ENCODE measurements around the gene SDCBP2. TPM values are rescaled to one million over a fixed set of nuclear protein-coding genes. Genes with fewer than 3 reads are reported as not detected.

Gene SDCBP2
- polyA plus RNA-seq, 1 of the 3 experiments (the other 2 are of a cell fraction) = 3.0 TPM

DNA sequence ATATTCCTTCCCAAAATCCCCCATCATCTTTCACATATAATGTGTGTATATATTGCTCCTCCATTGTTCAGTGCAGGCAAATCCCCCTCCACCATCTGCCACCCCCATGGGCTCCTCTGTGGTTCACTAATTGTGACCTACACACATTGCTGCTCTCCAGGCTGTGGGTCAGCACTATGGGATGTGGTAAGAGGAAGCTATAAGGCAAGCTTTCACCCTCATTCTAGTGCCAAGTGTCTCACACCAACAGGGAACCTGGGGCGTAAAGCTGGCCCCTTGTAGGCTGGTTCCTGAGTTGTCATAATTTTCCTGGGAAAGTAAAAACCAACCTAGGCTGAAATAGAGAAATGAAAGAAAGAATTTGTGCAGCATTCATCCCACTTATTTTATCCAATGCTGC lies 47.1 kb upstream of the SDCBP2 start:
- Histone ChIP-seq H2AFZ (ENCODE audit: low read depth) (no peak overlapping the region), H4K20me1 (ENCODE audit: insufficient read depth) (peaks cover 62% of the 10 kb centered on the region), H3K4me1 (ENCODE audit: control insufficient read depth in 1 of 2, insufficient read depth in 2 of 2, low read depth in 1 of 2, low read length in 1 of 2) (peaks cover 12 to 13% of the 10 kb centered on the region in 2 experiments; a peak in 3 of 4 replicates), H3K9me3 (no peaks in the 10 kb centered on the region), H3K9me2 (no peaks in the 10 kb centered on the region), H3K27me3 (ENCODE audit: insufficient read depth) (no peaks in the 10 kb centered on the region), H3K79me2 (ENCODE audit: insufficient read depth) (peaks cover 90% of the 10 kb centered on the region), H3K36me3 (replicated peaks in 1 of 2; ENCODE audit: control insufficient read depth in 1 of 2, insufficient read depth in 2 of 2, low read length in 1 of 2) (peaks cover 23 to 36% of the 10 kb centered on the region in 2 experiments), H3K9ac (no peak overlapping the region), H3K4me3 (ENCODE audit: low read depth in 2 of 2, low read length in 1 of 2) (no peak overlapping the region), H3F3A (replicated peaks; ENCODE audit: insufficient read depth) (no peaks in the 10 kb centered on the region), H3K4me2 (peak overlapping the region; percentile 30; the same call in 1 of the 2 replicates), H3K27ac (ENCODE audit: low read depth in 2 of 2, low read length in 1 of 2) (peak overlapping the region in 1 of 2 experiments; percentile 51; a peak in 2 of 4 replicates)
- TF ChIP-seq JUND (IDR thresholded peaks at IDR 0.05) (no peak), RXRA (IDR thresholded peaks at IDR 0.05; ENCODE audit: borderline replicate concordance, low read depth) (no peak), FOXJ3 (CRISPR knock-in tag; IDR thresholded peaks at IDR 0.05) (no peak)
- DNase-seq = no peak
- ChIA-PET POLR2A (no interaction called here), CTCF (no interaction called here)
- WGBS (ENCODE audit: low lambda C conversion rate) = 100% methylated on average over 1 of the region's 1 CpG

DNA sequence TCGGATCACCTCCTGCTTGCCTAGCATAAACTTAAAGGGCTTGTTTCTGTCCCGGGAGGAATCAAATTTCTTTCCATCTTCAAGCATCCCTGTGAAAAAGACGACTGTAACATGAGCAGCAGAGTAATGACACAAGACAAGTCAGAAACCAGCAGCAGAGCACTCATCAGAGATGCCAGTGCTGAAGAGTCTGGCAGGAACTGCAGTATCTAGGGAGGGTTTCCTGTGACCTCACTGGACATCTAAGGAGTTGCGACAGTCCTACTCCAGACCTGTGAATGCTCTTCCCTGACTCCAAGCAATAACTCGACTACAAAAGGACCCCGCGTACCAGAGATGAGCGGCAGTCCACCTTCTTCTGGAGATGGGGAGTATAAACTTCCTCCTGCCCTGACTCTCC lies 46.6 kb upstream of the SDCBP2 start:
- H3K4me2 ChIP-seq = peak overlapping the region; percentile 30; the same call in 1 of the 2 replicates
- WGBS (ENCODE audit: low lambda C conversion rate) = 65% methylated on average over 8 of the region's 8 CpGs
- ChIA-PET POLR2A (no interaction called here), CTCF (no interaction called here)
- peak overlapping the region in 1 of 2 experiments; percentile 51; a peak in 2 of 4 replicates for H3K27ac ChIP-seq (ENCODE audit: low read depth in 2 of 2, low read length in 1 of 2)
- H3K27me3 ChIP-seq (ENCODE audit: insufficient read depth) = no peaks in the 10 kb centered on the region
- DNase-seq = no peak
- peaks cover 12 to 13% of the 10 kb centered on the region in 2 experiments; a peak in 2 of 4 replicates for H3K4me1 ChIP-seq (ENCODE audit: control insufficient read depth in 1 of 2, insufficient read depth in 2 of 2, low read depth in 1 of 2, low read length in 1 of 2)
- H3K9me3 ChIP-seq = no peaks in the 10 kb centered on the region
- H2AFZ ChIP-seq (ENCODE audit: low read depth) = no peak overlapping the region
- no peaks in the 10 kb centered on the region for H3K9me2 ChIP-seq
- no peak overlapping the region for H3K4me3 ChIP-seq (ENCODE audit: low read depth in 2 of 2, low read length in 1 of 2)
- peaks cover 85% of the 10 kb centered on the region for H3K79me2 ChIP-seq (ENCODE audit: insufficient read depth)
- TF ChIP-seq SIN3A (IDR thresholded peaks at IDR 0.05; ENCODE audit: borderline replicate concordance, low read depth, low read length) (0 out of 2 replicates have a peak, but pooled peaks have one; percentile 29), GABPA (IDR thresholded peaks at IDR 0.05; ENCODE audit: low read depth) (peak; percentile 41; the same call in 1 of the 2 replicates), GATA2 (CRISPR knock-in tag; IDR thresholded peaks at IDR 0.05) (no peak), TCF12 (IDR thresholded peaks at IDR 0.05) (no peak)
- TF ChIP-seq, protein P1, sequence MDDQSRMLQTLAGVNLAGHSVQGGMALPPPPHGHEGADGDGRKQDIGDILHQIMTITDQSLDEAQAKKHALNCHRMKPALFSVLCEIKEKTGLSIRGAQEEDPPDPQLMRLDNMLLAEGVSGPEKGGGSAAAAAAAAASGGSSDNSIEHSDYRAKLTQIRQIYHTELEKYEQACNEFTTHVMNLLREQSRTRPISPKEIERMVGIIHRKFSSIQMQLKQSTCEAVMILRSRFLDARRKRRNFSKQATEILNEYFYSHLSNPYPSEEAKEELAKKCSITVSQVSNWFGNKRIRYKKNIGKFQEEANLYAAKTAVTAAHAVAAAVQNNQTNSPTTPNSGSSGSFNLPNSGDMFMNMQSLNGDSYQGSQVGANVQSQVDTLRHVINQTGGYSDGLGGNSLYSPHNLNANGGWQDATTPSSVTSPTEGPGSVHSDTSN (IDR thresholded peaks at IDR 0.05) = peak; percentile 68
- TF ChIP-seq, protein P2, sequence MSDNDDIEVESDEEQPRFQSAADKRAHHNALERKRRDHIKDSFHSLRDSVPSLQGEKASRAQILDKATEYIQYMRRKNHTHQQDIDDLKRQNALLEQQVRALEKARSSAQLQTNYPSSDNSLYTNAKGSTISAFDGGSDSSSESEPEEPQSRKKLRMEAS (IDR thresholded peaks at IDR 0.05; ENCODE audit: low read depth) = no peak
- TF ChIP-seq, protein P3, sequence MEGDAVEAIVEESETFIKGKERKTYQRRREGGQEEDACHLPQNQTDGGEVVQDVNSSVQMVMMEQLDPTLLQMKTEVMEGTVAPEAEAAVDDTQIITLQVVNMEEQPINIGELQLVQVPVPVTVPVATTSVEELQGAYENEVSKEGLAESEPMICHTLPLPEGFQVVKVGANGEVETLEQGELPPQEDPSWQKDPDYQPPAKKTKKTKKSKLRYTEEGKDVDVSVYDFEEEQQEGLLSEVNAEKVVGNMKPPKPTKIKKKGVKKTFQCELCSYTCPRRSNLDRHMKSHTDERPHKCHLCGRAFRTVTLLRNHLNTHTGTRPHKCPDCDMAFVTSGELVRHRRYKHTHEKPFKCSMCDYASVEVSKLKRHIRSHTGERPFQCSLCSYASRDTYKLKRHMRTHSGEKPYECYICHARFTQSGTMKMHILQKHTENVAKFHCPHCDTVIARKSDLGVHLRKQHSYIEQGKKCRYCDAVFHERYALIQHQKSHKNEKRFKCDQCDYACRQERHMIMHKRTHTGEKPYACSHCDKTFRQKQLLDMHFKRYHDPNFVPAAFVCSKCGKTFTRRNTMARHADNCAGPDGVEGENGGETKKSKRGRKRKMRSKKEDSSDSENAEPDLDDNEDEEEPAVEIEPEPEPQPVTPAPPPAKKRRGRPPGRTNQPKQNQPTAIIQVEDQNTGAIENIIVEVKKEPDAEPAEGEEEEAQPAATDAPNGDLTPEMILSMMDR (IDR thresholded peaks at IDR 0.05) = no peak
- H3F3A ChIP-seq (replicated peaks; ENCODE audit: insufficient read depth) = no peaks in the 10 kb centered on the region
- H3K9ac ChIP-seq = no peak overlapping the region
- peaks cover 23 to 41% of the 10 kb centered on the region in 2 experiments for H3K36me3 ChIP-seq (replicated peaks in 1 of 2; ENCODE audit: control insufficient read depth in 1 of 2, insufficient read depth in 2 of 2, low read length in 1 of 2)
- peaks cover 57% of the 10 kb centered on the region for H4K20me1 ChIP-seq (ENCODE audit: insufficient read depth)
